ENCODE results near the gene TMC6. TPM values are rescaled to one million over a fixed set of nuclear protein-coding genes. Genes with fewer than 3 reads are reported as not detected.

The TMC6 gene
- total RNA-seq, 1 donor from 2014 or later, result 61.7 TPM

DNA sequence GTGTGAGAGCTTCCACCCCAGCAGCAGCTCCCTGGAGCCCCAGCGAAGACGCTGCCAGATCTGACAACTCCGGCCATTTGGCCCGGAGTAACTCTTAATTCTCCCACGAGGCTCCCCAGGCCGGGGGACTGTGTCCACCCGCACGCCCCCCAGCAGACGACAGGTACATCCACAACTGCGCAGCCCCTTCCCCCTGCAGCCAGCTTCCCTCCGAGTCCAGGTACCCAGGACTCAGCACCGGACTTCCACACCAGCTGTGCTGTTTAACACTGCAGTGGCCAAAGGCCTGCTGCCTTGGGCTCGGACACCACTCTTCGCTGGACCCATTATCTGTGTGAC, 47.1 kb upstream of the TMC6 start:
- Histone ChIP-seq H3K9ac (ENCODE audit: low read length) (no peak overlapping the region), H3K4me1 (ENCODE audit: insufficient read depth, low read length) (peaks cover 4% of the 10 kb centered on the region), H3K79me2 (ENCODE audit: insufficient read depth, low read length) (no peaks in the 10 kb centered on the region), H4K20me1 (ENCODE audit: insufficient read depth, low read length) (peaks cover 7% of the 10 kb centered on the region), H2AFZ (ENCODE audit: low read depth, low read length) (no peak overlapping the region), H3K4me2 (ENCODE audit: low read length) (no peak overlapping the region), H3K4me3 (ENCODE audit: insufficient read depth, low read depth, low read length) (no peak overlapping the region), H3K9me3 (ENCODE audit: insufficient read depth, low read depth, low read length) (no peaks in the 10 kb centered on the region), H3K27ac (ENCODE audit: low read depth, low read length) (no peak overlapping the region), H3K27me3 (ENCODE audit: insufficient read depth, low read length) (no peaks in the 10 kb centered on the region), H3K36me3 (ENCODE audit: insufficient read depth, low read length) (peaks cover under 1% of the 10 kb centered on the region)
- Mint-ChIP-seq H3K4me1 (ENCODE audit: low read depth, unreplicated experiment) (peaks cover 13% of the 10 kb centered on the region), H3K27me3 (ENCODE audit: low read depth, unreplicated experiment) (peaks cover 2% of the 10 kb centered on the region), H3K27ac (ENCODE audit: unreplicated experiment) (no peak overlapping the region), H3K4me3 (ENCODE audit: unreplicated experiment) (no peak overlapping the region), H3K9me3 (ENCODE audit: unreplicated experiment) (no peaks in the 10 kb centered on the region), H3K36me3 (ENCODE audit: low read depth, unreplicated experiment) (peaks cover 13% of the 10 kb centered on the region)
- no peak for FAIRE-seq
- TF ChIP-seq, protein P1, sequence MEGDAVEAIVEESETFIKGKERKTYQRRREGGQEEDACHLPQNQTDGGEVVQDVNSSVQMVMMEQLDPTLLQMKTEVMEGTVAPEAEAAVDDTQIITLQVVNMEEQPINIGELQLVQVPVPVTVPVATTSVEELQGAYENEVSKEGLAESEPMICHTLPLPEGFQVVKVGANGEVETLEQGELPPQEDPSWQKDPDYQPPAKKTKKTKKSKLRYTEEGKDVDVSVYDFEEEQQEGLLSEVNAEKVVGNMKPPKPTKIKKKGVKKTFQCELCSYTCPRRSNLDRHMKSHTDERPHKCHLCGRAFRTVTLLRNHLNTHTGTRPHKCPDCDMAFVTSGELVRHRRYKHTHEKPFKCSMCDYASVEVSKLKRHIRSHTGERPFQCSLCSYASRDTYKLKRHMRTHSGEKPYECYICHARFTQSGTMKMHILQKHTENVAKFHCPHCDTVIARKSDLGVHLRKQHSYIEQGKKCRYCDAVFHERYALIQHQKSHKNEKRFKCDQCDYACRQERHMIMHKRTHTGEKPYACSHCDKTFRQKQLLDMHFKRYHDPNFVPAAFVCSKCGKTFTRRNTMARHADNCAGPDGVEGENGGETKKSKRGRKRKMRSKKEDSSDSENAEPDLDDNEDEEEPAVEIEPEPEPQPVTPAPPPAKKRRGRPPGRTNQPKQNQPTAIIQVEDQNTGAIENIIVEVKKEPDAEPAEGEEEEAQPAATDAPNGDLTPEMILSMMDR (IDR thresholded peaks at IDR 0.05; ENCODE audit: insufficient read depth, low read depth, low read length), result no peak
- no peak for TF ChIP-seq EZH2 (IDR thresholded peaks at IDR 0.05; ENCODE audit: insufficient read depth, low read length)
- DNase-seq (ENCODE audit: low read depth), result no peak

DNA sequence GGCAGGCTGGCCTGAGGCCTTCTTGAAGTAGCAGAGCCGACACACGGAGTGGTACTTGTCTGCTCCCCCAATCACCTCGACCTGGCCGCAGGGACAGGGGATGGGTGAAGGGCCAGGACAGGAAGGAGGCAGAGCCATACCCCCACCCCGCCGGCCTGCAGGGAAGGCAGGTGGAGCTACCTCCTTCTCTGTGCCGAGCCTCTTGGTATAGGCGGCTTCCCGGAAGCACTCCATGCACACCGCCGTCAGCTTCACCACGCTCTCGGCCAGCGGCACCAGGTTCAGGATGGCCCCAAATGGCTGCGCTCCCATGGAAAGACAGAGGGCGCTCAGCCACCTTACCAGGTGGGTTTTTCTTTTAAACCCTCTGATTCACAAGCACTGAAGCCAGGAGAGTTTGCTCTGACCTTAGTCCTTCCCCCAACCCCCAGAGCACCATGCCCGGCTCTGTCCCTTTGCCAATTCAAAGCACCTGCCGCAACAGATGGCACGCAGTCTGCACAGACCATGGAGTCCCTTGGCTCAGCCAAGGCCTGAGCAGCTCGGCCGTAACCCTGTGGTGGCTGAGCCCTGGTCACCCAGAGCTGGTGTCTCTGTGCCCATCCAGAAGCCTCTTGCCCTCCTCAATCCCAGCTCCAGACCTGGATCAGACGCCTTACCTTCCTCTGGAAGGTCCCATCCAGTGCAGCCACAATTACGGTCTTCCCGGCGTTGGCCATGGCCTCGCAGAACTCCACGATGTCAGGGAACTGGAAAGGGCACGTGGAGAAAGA, 46.5 kb upstream of the TMC6 start:
- Histone ChIP-seq H4K20me1 (ENCODE audit: insufficient read depth, low read length) (peaks cover 9% of the 10 kb centered on the region), H3K4me3 (ENCODE audit: insufficient read depth, low read depth, low read length) (no peak overlapping the region), H3K36me3 (ENCODE audit: insufficient read depth, low read length) (no peaks in the 10 kb centered on the region), H2AFZ (ENCODE audit: low read depth, low read length) (no peak overlapping the region), H3K4me2 (ENCODE audit: low read length) (no peak overlapping the region), H3K79me2 (ENCODE audit: insufficient read depth, low read length) (no peaks in the 10 kb centered on the region), H3K9me3 (ENCODE audit: insufficient read depth, low read depth, low read length) (no peaks in the 10 kb centered on the region), H3K27me3 (ENCODE audit: insufficient read depth, low read length) (no peaks in the 10 kb centered on the region), H3K9ac (ENCODE audit: low read length) (no peak overlapping the region), H3K27ac (ENCODE audit: low read depth, low read length) (no peak overlapping the region), H3K4me1 (ENCODE audit: insufficient read depth, low read length) (peaks cover 4% of the 10 kb centered on the region)
- H3K4me3 Mint-ChIP-seq (ENCODE audit: unreplicated experiment), result no peak overlapping the region
- peaks cover 13% of the 10 kb centered on the region for H3K4me1 Mint-ChIP-seq (ENCODE audit: low read depth, unreplicated experiment)
- peaks cover 2% of the 10 kb centered on the region for H3K27me3 Mint-ChIP-seq (ENCODE audit: low read depth, unreplicated experiment)
- no peaks in the 10 kb centered on the region for H3K9me3 Mint-ChIP-seq (ENCODE audit: unreplicated experiment)
- TF ChIP-seq EZH2 (IDR thresholded peaks at IDR 0.05; ENCODE audit: insufficient read depth, low read length), result no peak
- TF ChIP-seq, protein P1 (IDR thresholded peaks at IDR 0.05; ENCODE audit: insufficient read depth, low read depth, low read length), result no peak
- no peak overlapping the region for H3K27ac Mint-ChIP-seq (ENCODE audit: unreplicated experiment)
- no peak for FAIRE-seq
- no peak for DNase-seq (ENCODE audit: low read depth)
- H3K36me3 Mint-ChIP-seq (ENCODE audit: low read depth, unreplicated experiment), result peaks cover 13% of the 10 kb centered on the region

DNA sequence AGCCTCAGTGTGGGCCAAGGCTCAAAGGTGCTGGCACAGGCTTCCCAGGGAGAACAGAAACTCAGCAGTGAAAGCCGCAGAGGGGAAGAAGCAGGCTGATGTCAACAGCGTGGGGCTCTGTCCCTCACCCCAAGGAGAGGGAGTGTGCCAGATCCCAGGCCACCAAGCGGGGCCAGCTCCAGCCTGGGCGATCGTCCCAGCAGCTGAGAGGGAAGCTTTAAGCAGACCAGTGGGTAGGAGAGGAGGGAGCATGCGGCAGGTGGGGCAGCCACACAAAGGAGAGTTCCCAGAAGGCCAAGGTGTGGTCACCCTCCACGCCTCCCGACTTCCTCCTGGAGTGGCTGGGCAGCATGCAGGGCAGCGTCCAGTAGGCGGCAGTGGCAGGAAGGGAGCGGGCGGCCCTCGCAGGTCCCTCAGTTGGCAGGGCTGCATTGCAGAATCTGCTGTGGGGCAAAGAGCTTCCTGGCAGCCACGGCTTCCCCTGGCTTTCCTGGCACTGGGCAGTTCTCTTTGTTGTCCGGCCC, 45.9 kb upstream of the TMC6 start:
- Histone ChIP-seq H3K4me3 (ENCODE audit: insufficient read depth, low read depth, low read length) (no peak overlapping the region), H3K4me1 (ENCODE audit: insufficient read depth, low read length) (peaks cover 4% of the 10 kb centered on the region), H2AFZ (ENCODE audit: low read depth, low read length) (peak overlapping the region; percentile 26), H3K9ac (ENCODE audit: low read length) (no peak overlapping the region), H3K27me3 (ENCODE audit: insufficient read depth, low read length) (no peaks in the 10 kb centered on the region), H4K20me1 (ENCODE audit: insufficient read depth, low read length) (peaks cover 16% of the 10 kb centered on the region), H3K4me2 (ENCODE audit: low read length) (no peak overlapping the region), H3K79me2 (ENCODE audit: insufficient read depth, low read length) (no peaks in the 10 kb centered on the region), H3K27ac (ENCODE audit: low read depth, low read length) (no peak overlapping the region), H3K9me3 (ENCODE audit: insufficient read depth, low read depth, low read length) (no peaks in the 10 kb centered on the region), H3K36me3 (ENCODE audit: insufficient read depth, low read length) (no peaks in the 10 kb centered on the region)
- TF ChIP-seq, protein P1 (IDR thresholded peaks at IDR 0.05; ENCODE audit: insufficient read depth, low read depth, low read length), result no peak
- no peak for TF ChIP-seq EZH2 (IDR thresholded peaks at IDR 0.05; ENCODE audit: insufficient read depth, low read length)
- DNase-seq (ENCODE audit: low read depth), result no peak
- H3K27me3 Mint-ChIP-seq (ENCODE audit: low read depth, unreplicated experiment), result peaks cover 2% of the 10 kb centered on the region
- no peaks in the 10 kb centered on the region for H3K9me3 Mint-ChIP-seq (ENCODE audit: unreplicated experiment)
- peaks cover 11% of the 10 kb centered on the region for H3K4me1 Mint-ChIP-seq (ENCODE audit: low read depth, unreplicated experiment)
- no peak overlapping the region for H3K27ac Mint-ChIP-seq (ENCODE audit: unreplicated experiment)
- FAIRE-seq, result no peak
- no peak overlapping the region for H3K4me3 Mint-ChIP-seq (ENCODE audit: unreplicated experiment)
- H3K36me3 Mint-ChIP-seq (ENCODE audit: low read depth, unreplicated experiment), result peaks cover 13% of the 10 kb centered on the region

All from astrocyte (in vitro differentiated cells and primary cell).